ENCODE data around the gene FAM83B.
"Not testable (repeated sequence)": the region's sequence is repeated elsewhere in the genome, so short reads cannot be mapped to it uniquely, and the experiment has no call there.

The FAM83B gene

GRCh38 chr6:54860739-54861138 is 14.2 kb downstream of the FAM83B start:
- DNase-seq: no peak

GRCh38 chr6:54861905-54862616 is 15.5 kb downstream of the FAM83B start:
- no peak for DNase-seq

GRCh38 chr6:54864272-54864671 is 17.7 kb downstream of the FAM83B start:
- no peak for DNase-seq

GRCh38 chr6:54865091-54865631 is 18.6 kb downstream of the FAM83B start:
- DNase-seq: no peak

- no peak for DNase-seq
Measured at GRCh38 chr6:54868556-54868955, 22.0 kb downstream of the FAM83B start.

- no peak for DNase-seq
Measured at GRCh38 chr6:54873599-54873998, 27.0 kb downstream of the FAM83B start.

- no peak for DNase-seq
Measured at GRCh38 chr6:54874349-54875048, 27.9 kb downstream of the FAM83B start.

- no peak for DNase-seq
Measured at GRCh38 chr6:54875539-54875938, 29.0 kb downstream of the FAM83B start.

GRCh38 chr6:54876365-54876764 is 29.8 kb downstream of the FAM83B start:
- no peak for DNase-seq

- DNase-seq: no peak
Measured at GRCh38 chr6:54876871-54877270, 30.3 kb downstream of the FAM83B start.

GRCh38 chr6:54877713-54878317 is 31.2 kb downstream of the FAM83B start:
- DNase-seq: no peak

GRCh38 chr6:54878718-54879117 is 32.1 kb downstream of the FAM83B start:
- DNase-seq: no peak

GRCh38 chr6:54879188-54879985 is 32.8 kb downstream of the FAM83B start:
- DNase-seq: no peak

- no peak for DNase-seq
Measured at GRCh38 chr6:54881067-54881730, 34.6 kb downstream of the FAM83B start.

- not testable (repeated sequence) for DNase-seq
Measured at GRCh38 chr6:54881891-54882290, 35.3 kb downstream of the FAM83B start.

GRCh38 chr6:54886932-54887584 is 40.5 kb downstream of the FAM83B start:
- no peak for DNase-seq

- no peak for DNase-seq
Measured at GRCh38 chr6:54891536-54891935, 45.0 kb downstream of the FAM83B start.

GRCh38 chr6:54892831-54893230 is 46.3 kb downstream of the FAM83B start:
- no peak for DNase-seq

- no peak for DNase-seq
Measured at GRCh38 chr6:54893818-54894217, 47.2 kb downstream of the FAM83B start.

- no peak for DNase-seq
Measured at GRCh38 chr6:54896302-54896701, 49.7 kb downstream of the FAM83B start.

GRCh38 chr6:54897462-54898189 is 51.1 kb downstream of the FAM83B start:
- no peak for DNase-seq
